A673 (cell line): Measurements from ENCODE around the gene SMCO2.

Experiments used
- CTCF ChIP-seq: fragments of 300-800, 200-600 bp; sonication (generic); conservative IDR thresholded peaks from 2 replicates; pipeline ENCODE4 v1.5.1; 2017; ENCODE audit warnings: low read depth, mild to moderate bottlenecking, antibody characterized with exemption, low read length, moderate library complexity, mixed read lengths
- EZH2 ChIP-seq: fragments of 200-600 bp; sonication (generic); IDR thresholded peaks from 2 replicates; pipeline ENCODE4 v1.6.1; 2017; ENCODE audit warnings: borderline replicate concordance, low read depth, mild to moderate bottlenecking, mixed read lengths, antibody characterized with exemption, low read length; ENCODE audit not compliant: poor library complexity, severe bottlenecking

GRCh38 chr12:27451036-27451825, 4.7 kb downstream of the SMCO2 start:
- TF ChIP-seq CTCF = no peak
- TF ChIP-seq EZH2 = no peak
